B cell (primary cell): ENCODE data around the gene ASGR2. TPM values are rescaled to one million over a fixed set of nuclear protein-coding genes. Genes with fewer than 3 reads are reported as not detected.

ENCODE experiments used
- ATAC-seq: fragments of 200-7000 bp; cut with Tn5 transposase; one replicate; pipeline ENCODE4 v1.10.0; 2021; ENCODE audit warnings: low read depth, mild to moderate bottlenecking, moderate number of reproducible peaks, moderate library complexity
- CTCF ChIA-PET: fragments of 350-600 bp; sonication (Branson Sonifier 250); formaldehyde crosslinking; loops from one replicate; lab custom pipeline; 2021; ENCODE audit warnings: antibody characterized with exemption, inconsistent platforms; lab: Charles Lee
- POLR2A ChIA-PET: fragments of 350-600 bp; sonication (Branson Sonifier 250); formaldehyde crosslinking; loops from one replicate; lab custom pipeline; 2021; ENCODE audit warnings: antibody characterized with exemption; lab: Charles Lee
- DNase-seq: peaks from one replicate; pipeline ENCODE4 v3.0.0; 2013
- H2AFZ ChIP-seq: 2 replicates; pipeline ENCODE4 v1.6.1; 2012; ENCODE audit warnings: mild to moderate bottlenecking, low read depth, low read length; ENCODE audit not compliant: insufficient read depth, poor library complexity, severe bottlenecking
- H3K27ac ChIP-seq, 2 donors: 1 replicate in 1 of 2; 2 replicates in 1 of 2; pipeline ENCODE4 v1.5.1; 2012 to 2013; ENCODE audit warnings: low read length in 2 of 2, mild to moderate bottlenecking in 2 of 2, moderate library complexity in 1 of 2
- H3K27me3 ChIP-seq, 4 experiments: fragments of 200-600 bp in 1 of 4; sonication (generic) in 1 of 4; replicated peaks in 1 of 4; 1 replicate in 2 of 4; 2 replicates in 2 of 4; pipeline versions ENCODE4 v1.6.1 to v1.7.0; 2013 to 2016; ENCODE audit warnings: low read length in 3 of 4, mild to moderate bottlenecking in 2 of 4, mixed read lengths in 1 of 4, moderate library complexity in 1 of 4; ENCODE audit not compliant: insufficient read depth in 4 of 4, control insufficient read depth in 3 of 4; ENCODE audit errors: control extremely low read depth in 1 of 4
- H3K36me3 ChIP-seq, 2 experiments: replicated peaks in 1 of 2; 1 replicate in 1 of 2; 2 replicates in 1 of 2; pipeline versions ENCODE4 v1.6.1 to v1.7.1; 2013; ENCODE audit warnings: low read length in 1 of 2; ENCODE audit not compliant: insufficient read depth in 2 of 2, control insufficient read depth in 1 of 2; ENCODE audit errors: control extremely low read depth in 1 of 2, extremely low read depth in 1 of 2
- H3K4me1 ChIP-seq, 2 donors: fragments of 200-600 bp in 1 of 2; sonication (generic) in 1 of 2; 1 replicate in 1 of 2; 2 replicates in 1 of 2; pipeline versions ENCODE4 v1.5.1 to v1.6.1; 2013 to 2017; ENCODE audit warnings: low read length in 2 of 2; ENCODE audit not compliant: control insufficient read depth in 2 of 2, insufficient read depth in 2 of 2
- H3K4me2 ChIP-seq: replicated peaks from 2 replicates; pipeline ENCODE3; 2012; ENCODE audit warnings: mild to moderate bottlenecking, low read depth, low read length; ENCODE audit not compliant: poor library complexity, severe bottlenecking
- H3K4me3 ChIP-seq, 5 experiments: fragments of 200-600 bp in 1 of 5; sonication (generic) in 1 of 5; 1 replicate in 3 of 5; 2 replicates in 2 of 5; pipeline versions ENCODE4 v1.5.1 to v1.7.0; 2011 to 2016; ENCODE audit warnings: low read length in 4 of 5, mild to moderate bottlenecking in 4 of 5, low read depth in 2 of 5, control low read depth in 1 of 5, moderate library complexity in 1 of 5; ENCODE audit not compliant: insufficient read depth in 1 of 5; ENCODE audit errors: control extremely low read depth in 1 of 5, extremely low read depth in 1 of 5
- H3K79me2 ChIP-seq: fragments of 200-600 bp; sonication (generic); one replicate; pipeline ENCODE4 v1.6.0; 2016; ENCODE audit warnings: low read length; ENCODE audit not compliant: control insufficient read depth, insufficient read depth
- H3K9ac ChIP-seq: fragments of 200-600 bp; sonication (generic); 2 replicates; pipeline ENCODE4 v1.6.1; 2017; ENCODE audit warnings: mild to moderate bottlenecking, low read length, moderate library complexity
- H3K9me3 ChIP-seq, 3 donors: one replicate each; pipeline versions ENCODE4 v1.6.1 to v1.7.1; 2013; ENCODE audit warnings: low read length in 2 of 3; ENCODE audit not compliant: control insufficient read depth in 2 of 3, insufficient read depth in 1 of 3; ENCODE audit errors: control extremely low read depth in 1 of 3
- H4K20me1 ChIP-seq: 2 replicates; pipeline ENCODE4 v1.6.0; 2012; ENCODE audit warnings: mild to moderate bottlenecking, low read length; ENCODE audit not compliant: insufficient read depth, control insufficient read depth, poor library complexity, severe bottlenecking
- H3K27ac Mint-ChIP-seq: one replicate; pipeline ENCODE4 v1.8.0; 2021; ENCODE audit warnings: mixed read lengths
- H3K27me3 Mint-ChIP-seq: one replicate; pipeline ENCODE4 v1.8.0; 2021; ENCODE audit warnings: mixed read lengths
- H3K4me1 Mint-ChIP-seq: one replicate; pipeline ENCODE4 v1.8.0; 2021; ENCODE audit warnings: mixed read lengths
- H3K4me3 Mint-ChIP-seq: one replicate; pipeline ENCODE4 v1.8.0; 2021; ENCODE audit warnings: mixed read lengths
- H3K9me3 Mint-ChIP-seq: one replicate; pipeline ENCODE4 v1.8.0; 2022; ENCODE audit warnings: mixed read lengths; ENCODE audit not compliant: insufficient read depth
- EZH2 ChIP-seq: IDR thresholded peaks from 2 replicates; pipeline ENCODE4 v1.6.1; 2012; ENCODE audit warnings: borderline replicate concordance, low read depth, mild to moderate bottlenecking, moderate library complexity, low read length; ENCODE audit not compliant: insufficient read depth, poor library complexity, severe bottlenecking
- WGBS: methylation state at CpG from one replicate; pipeline ENCODE4 v1.1.5; 2013; ENCODE audit warnings: missing lambda C conversion rate; ENCODE audit not compliant: insufficient coverage; 5-methylcytosine and 5-hydroxymethylcytosine counted together
- intact Hi-C: fragments of 100-400 bp; cut with micrococcal nuclease; formaldehyde crosslinking; loops from one replicate; pipeline ENCODE4 v1.10.0; 2022
- polyA plus RNA-seq: library from polyadenylated mRNA; depleted of rRNA; stranded (reverse); fragments of >200 nt; gene quantifications from 2 replicates; pipeline ENCODE4 v1.2.3, GENCODE V29; 2012
- total RNA-seq, 2 donors: library from RNA; stranded (reverse); fragments of 120-200 nt in 1 of 2; gene quantifications; 1 replicate in 1 of 2; 2 replicates in 1 of 2; pipeline versions ENCODE4 v1.2.3 to v1.2.4, GENCODE V29; 2013 to 2022
- TF ChIP-seq, protein P1 (sequence below): fragments of 200-600 bp; IDR thresholded peaks from one replicate; pipeline ENCODE4 v1.8.0; 2022; ENCODE audit warnings: antibody characterized with exemption, mild to moderate bottlenecking

ASGR2 gene
- total and polyA plus RNA-seq, 2 donors (not counting 1 experiment from before 2014, with no cell fraction given): 1.00 TPM; not detected in 1

- no peak overlapping the region for H3K27ac Mint-ChIP-seq
- peaks cover 26% of the 10 kb centered on the region for H3K27me3 Mint-ChIP-seq
- peaks cover 0 to 12% (median 0%) of the 10 kb centered on the region in 3 donors for H3K9me3 ChIP-seq
- H3K9me3 Mint-ChIP-seq: peaks cover 2% of the 10 kb centered on the region
- H2AFZ ChIP-seq: no peak overlapping the region
- ATAC-seq (no peak), DNase-seq (no peak)
- H4K20me1 ChIP-seq: no peaks in the 10 kb centered on the region
- peaks cover 11 to 14% of the 10 kb centered on the region in 2 donors for H3K4me1 ChIP-seq
- ChIA-PET POLR2A (no interaction called here), CTCF (no interaction called here)
- H3K4me3 Mint-ChIP-seq: no peak overlapping the region
- intact Hi-C loops: no loop called here
- H3K4me2 ChIP-seq: no peak overlapping the region
- peaks cover 0 to 3% (median 1%) of the 10 kb centered on the region in 4 experiments for H3K27me3 ChIP-seq
- no peaks in the 10 kb centered on the region for H3K79me2 ChIP-seq
- no peak overlapping the region for H3K9ac ChIP-seq
- H3K36me3 ChIP-seq: no peaks in the 10 kb centered on the region
- TF ChIP-seq, protein P1, sequence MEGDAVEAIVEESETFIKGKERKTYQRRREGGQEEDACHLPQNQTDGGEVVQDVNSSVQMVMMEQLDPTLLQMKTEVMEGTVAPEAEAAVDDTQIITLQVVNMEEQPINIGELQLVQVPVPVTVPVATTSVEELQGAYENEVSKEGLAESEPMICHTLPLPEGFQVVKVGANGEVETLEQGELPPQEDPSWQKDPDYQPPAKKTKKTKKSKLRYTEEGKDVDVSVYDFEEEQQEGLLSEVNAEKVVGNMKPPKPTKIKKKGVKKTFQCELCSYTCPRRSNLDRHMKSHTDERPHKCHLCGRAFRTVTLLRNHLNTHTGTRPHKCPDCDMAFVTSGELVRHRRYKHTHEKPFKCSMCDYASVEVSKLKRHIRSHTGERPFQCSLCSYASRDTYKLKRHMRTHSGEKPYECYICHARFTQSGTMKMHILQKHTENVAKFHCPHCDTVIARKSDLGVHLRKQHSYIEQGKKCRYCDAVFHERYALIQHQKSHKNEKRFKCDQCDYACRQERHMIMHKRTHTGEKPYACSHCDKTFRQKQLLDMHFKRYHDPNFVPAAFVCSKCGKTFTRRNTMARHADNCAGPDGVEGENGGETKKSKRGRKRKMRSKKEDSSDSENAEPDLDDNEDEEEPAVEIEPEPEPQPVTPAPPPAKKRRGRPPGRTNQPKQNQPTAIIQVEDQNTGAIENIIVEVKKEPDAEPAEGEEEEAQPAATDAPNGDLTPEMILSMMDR: no peak
- no peak for TF ChIP-seq EZH2
- no CpG with 5 or more reads among the region's 2 CpGs for WGBS
- no peak overlapping the region for H3K4me3 ChIP-seq
- no peak overlapping the region for H3K27ac ChIP-seq
- peaks cover 12% of the 10 kb centered on the region for H3K4me1 Mint-ChIP-seq
These were observed 5.5 kb upstream of the ASGR2 start for GRCh38 chr17:7120123-7120522.

- Histone ChIP-seq H3K4me2 (no peak overlapping the region), H2AFZ (no peak overlapping the region), H3K9me3 (peaks cover 0 to 12% (median 0%) of the 10 kb centered on the region in 3 donors), H4K20me1 (no peaks in the 10 kb centered on the region), H3K4me1 (peaks cover 11 to 14% of the 10 kb centered on the region in 2 donors), H3K9ac (no peak overlapping the region), H3K36me3 (no peaks in the 10 kb centered on the region), H3K79me2 (no peaks in the 10 kb centered on the region), H3K27me3 (peaks cover 0 to 3% (median 1%) of the 10 kb centered on the region in 4 experiments), H3K27ac (no peak overlapping the region), H3K4me3 (no peak overlapping the region)
- CTCF ChIA-PET: no interaction called here
- intact Hi-C loops: no loop called here
- POLR2A ChIA-PET: no interaction called here
- Mint-ChIP-seq H3K4me3 (no peak overlapping the region), H3K4me1 (peaks cover 12% of the 10 kb centered on the region), H3K27ac (no peak overlapping the region), H3K27me3 (peaks cover 26% of the 10 kb centered on the region), H3K9me3 (peaks cover 2% of the 10 kb centered on the region)
- TF ChIP-seq, protein P1: no peak
- TF ChIP-seq EZH2: no peak
- DNase-seq (no peak), ATAC-seq (no peak)
- WGBS: 96% methylated on average over 5 of the region's 11 CpGs
These were observed 4.7 kb upstream of the ASGR2 start for GRCh38 chr17:7119314-7119713.
